ENCODE data around the gene NFAM1.

The NFAM1 gene

DNA sequence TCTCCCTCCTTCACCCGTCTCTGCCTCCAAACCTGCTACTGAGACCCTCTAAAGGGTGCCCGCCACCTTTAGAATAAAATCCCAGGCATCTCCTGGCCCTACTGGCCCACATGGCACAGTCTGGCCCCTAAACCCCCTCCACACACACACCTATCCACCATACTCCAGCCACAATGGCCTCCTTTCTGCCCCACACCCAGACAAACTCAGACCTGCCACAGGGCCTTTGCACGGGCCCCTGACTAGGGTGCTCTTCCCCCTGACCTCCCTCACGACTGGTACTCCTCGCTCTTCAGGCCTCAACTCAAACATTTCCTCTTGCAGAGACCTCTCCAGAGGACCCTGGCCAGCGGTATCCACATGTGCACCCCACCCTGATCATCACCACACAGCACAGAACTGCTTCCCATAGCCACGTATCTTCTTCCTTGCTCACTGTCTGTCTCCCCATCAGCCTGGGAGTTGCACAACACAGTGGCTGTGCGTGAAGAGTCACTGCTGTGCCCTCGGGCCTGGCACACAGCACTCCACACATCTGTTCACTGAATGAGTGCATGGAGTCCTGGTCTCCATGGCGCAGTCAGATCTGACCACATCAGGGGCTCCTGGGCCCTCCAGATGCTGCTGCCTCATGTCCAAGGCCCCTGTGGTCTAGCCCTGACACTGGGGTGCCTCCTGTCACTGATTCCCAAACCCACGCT, 95.5 kb downstream of the NFAM1 start:
- no peak overlapping the region for H3K4me3 ChIP-seq
- TF ChIP-seq, protein P1, sequence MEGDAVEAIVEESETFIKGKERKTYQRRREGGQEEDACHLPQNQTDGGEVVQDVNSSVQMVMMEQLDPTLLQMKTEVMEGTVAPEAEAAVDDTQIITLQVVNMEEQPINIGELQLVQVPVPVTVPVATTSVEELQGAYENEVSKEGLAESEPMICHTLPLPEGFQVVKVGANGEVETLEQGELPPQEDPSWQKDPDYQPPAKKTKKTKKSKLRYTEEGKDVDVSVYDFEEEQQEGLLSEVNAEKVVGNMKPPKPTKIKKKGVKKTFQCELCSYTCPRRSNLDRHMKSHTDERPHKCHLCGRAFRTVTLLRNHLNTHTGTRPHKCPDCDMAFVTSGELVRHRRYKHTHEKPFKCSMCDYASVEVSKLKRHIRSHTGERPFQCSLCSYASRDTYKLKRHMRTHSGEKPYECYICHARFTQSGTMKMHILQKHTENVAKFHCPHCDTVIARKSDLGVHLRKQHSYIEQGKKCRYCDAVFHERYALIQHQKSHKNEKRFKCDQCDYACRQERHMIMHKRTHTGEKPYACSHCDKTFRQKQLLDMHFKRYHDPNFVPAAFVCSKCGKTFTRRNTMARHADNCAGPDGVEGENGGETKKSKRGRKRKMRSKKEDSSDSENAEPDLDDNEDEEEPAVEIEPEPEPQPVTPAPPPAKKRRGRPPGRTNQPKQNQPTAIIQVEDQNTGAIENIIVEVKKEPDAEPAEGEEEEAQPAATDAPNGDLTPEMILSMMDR (IDR thresholded peaks at IDR 0.05): no peak
- DNase-seq (ENCODE audit: low spot score): no peak
- no peak overlapping the region for H3K27ac ChIP-seq

- Histone ChIP-seq H3K4me3 (no peak overlapping the region), H3K27ac (no peak overlapping the region)
- no peak for DNase-seq (ENCODE audit: low spot score)
- TF ChIP-seq, protein P1 (IDR thresholded peaks at IDR 0.05): no peak
Observed at GRCh38 chr22:42335839-42336378, 96.3 kb downstream of the NFAM1 start.

- Histone ChIP-seq H3K27ac (no peak overlapping the region), H3K4me3 (no peak overlapping the region)
- no peak for DNase-seq (ENCODE audit: low spot score)
- TF ChIP-seq, protein P1 (IDR thresholded peaks at IDR 0.05): no peak
Observed at GRCh38 chr22:42334875-42335512, 97.2 kb downstream of the NFAM1 start.

- TF ChIP-seq, protein P1 (IDR thresholded peaks at IDR 0.05): no peak
- DNase-seq (ENCODE audit: low spot score): no peak
- H3K4me3 ChIP-seq: no peak overlapping the region
- H3K27ac ChIP-seq: no peak overlapping the region
Observed at GRCh38 chr22:42333544-42333943, 98.7 kb downstream of the NFAM1 start.

DNA sequence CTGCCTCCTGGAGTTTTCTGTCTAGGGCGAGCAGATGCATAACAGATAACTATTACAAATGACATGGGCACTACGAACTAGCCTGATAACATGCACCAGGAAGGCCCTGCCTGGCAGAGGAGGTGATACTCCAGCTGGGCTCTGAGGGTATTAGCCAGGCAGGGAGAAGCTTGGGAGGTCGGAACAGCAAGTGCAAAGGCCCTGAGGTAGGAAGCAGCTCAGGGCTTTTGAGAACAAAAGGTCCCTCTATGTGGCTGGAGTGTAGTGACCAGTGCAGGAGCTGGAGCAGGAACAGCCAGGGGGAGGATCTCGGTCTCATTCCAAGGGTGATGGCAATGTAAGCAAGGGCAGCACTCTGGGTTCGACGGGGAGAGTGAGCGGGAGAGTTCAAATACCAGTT, 100.1 kb downstream of the NFAM1 start:
- TF ChIP-seq, protein P1 (IDR thresholded peaks at IDR 0.05): no peak
- no peak for DNase-seq (ENCODE audit: low spot score)
- H3K27ac ChIP-seq: no peak overlapping the region
- H3K4me3 ChIP-seq: no peak overlapping the region

GRCh38 chr22:42331014-42331413, 101.2 kb downstream of the NFAM1 start:
- no peak overlapping the region for H3K4me3 ChIP-seq
- H3K27ac ChIP-seq: no peak overlapping the region
- TF ChIP-seq, protein P1 (IDR thresholded peaks at IDR 0.05): no peak
- no peak for DNase-seq (ENCODE audit: low spot score)

Data from coronary artery (tissue), 2 donors.